MM.1S (cell line): ENCODE data around the gene ANKS1B.

Experiments used
- DNase-seq: peaks from one replicate; pipeline ENCODE4 v3.0.0-alpha.2; 2015
- H2AFZ ChIP-seq: fragments of 300-600 bp; sonication (generic); 2 replicates; pipeline ENCODE4 v1.6.0; 2016; ENCODE audit warnings: antibody characterized with exemption, low read length
- H3F3A ChIP-seq: fragments of 300-600 bp; sonication (generic); 2 replicates; pipeline ENCODE4 v1.6.1; 2016; ENCODE audit warnings: mild to moderate bottlenecking, antibody characterized with exemption, low read length, moderate library complexity, mixed read lengths; ENCODE audit not compliant: insufficient read depth
- H3K27ac ChIP-seq: fragments of 300-600 bp; sonication (generic); 2 replicates; pipeline ENCODE4 v1.5.1; 2016; ENCODE audit warnings: mild to moderate bottlenecking, low read length
- H3K27me3 ChIP-seq: fragments of 300-600 bp; sonication (generic); replicated peaks from 2 replicates; pipeline ENCODE4 v1.6.0; 2016; ENCODE audit warnings: low read length; ENCODE audit not compliant: insufficient read depth
- H3K36me3 ChIP-seq: fragments of 300-600 bp; sonication (generic); replicated peaks from 2 replicates; pipeline ENCODE4 v1.6.1; 2016; ENCODE audit warnings: mild to moderate bottlenecking, low read length, mixed read lengths; ENCODE audit not compliant: insufficient read depth
- H3K4me1 ChIP-seq: fragments of 300-600 bp; sonication (generic); 2 replicates; pipeline ENCODE4 v1.6.1; 2016; ENCODE audit warnings: low read length, mixed read lengths
- H3K4me2 ChIP-seq: fragments of 300-600 bp; sonication (generic); 2 replicates; pipeline ENCODE4 v1.6.0; 2016; ENCODE audit warnings: low read depth, low read length
- H3K4me3 ChIP-seq: fragments of 300-600 bp; sonication (generic); 2 replicates; pipeline ENCODE4 v1.5.1; 2016; ENCODE audit warnings: low read length, mixed read lengths
- H3K79me2 ChIP-seq: fragments of 300-600 bp; sonication (generic); 2 replicates; pipeline ENCODE4 v1.6.1; 2016; ENCODE audit warnings: mixed run types, low read length, mixed read lengths
- H3K9ac ChIP-seq: fragments of 300-600 bp; sonication (generic); 2 replicates; pipeline ENCODE4 v1.6.1; 2016; ENCODE audit warnings: low read length, mixed read lengths
- H3K9me2 ChIP-seq: fragments of 300-600 bp; sonication (generic); replicated peaks from 2 replicates; pipeline ENCODE4 v1.6.1; 2016; ENCODE audit warnings: mild to moderate bottlenecking, low read length, mixed read lengths; ENCODE audit not compliant: insufficient read depth
- H3K9me3 ChIP-seq: fragments of 300-600 bp; sonication (generic); replicated peaks from 2 replicates; pipeline ENCODE4 v1.6.1; 2016; ENCODE audit warnings: mild to moderate bottlenecking, low read length, mixed read lengths; ENCODE audit not compliant: insufficient read depth
- H4K20me1 ChIP-seq: fragments of 300-600 bp; sonication (generic); 2 replicates; pipeline ENCODE4 v1.6.1; 2016; ENCODE audit warnings: mild to moderate bottlenecking, low read length, moderate library complexity, mixed read lengths; ENCODE audit not compliant: insufficient read depth
- CTCF ChIP-seq: fragments of 300-600 bp; sonication (generic); IDR thresholded peaks from 2 replicates; pipeline ENCODE4 v1.5.1; 2016; ENCODE audit warnings: antibody characterized with exemption, low read length, mixed read lengths
- EZH2 ChIP-seq: fragments of 300-600 bp; sonication (generic); optimal IDR thresholded peaks from 2 replicates; pipeline ENCODE3; 2017; ENCODE audit warnings: low read depth, mild to moderate bottlenecking, antibody characterized with exemption, low read length, mixed read lengths
- EZH2phosphoT487 ChIP-seq: fragments of 300-600 bp; sonication (generic); IDR thresholded peaks from 2 replicates; pipeline ENCODE4 v1.6.1; 2018; ENCODE audit warnings: antibody characterized with exemption, low read length

Gene ANKS1B

GRCh38 chr12:99450036-99450630 is 534.6 kb downstream of the ANKS1B start:
- no peak overlapping the region for H3K4me3 ChIP-seq
- no peak for TF ChIP-seq EZH2phosphoT487
- TF ChIP-seq EZH2: no peak
- no peak for TF ChIP-seq CTCF
- no peaks in the 10 kb centered on the region for H3K36me3 ChIP-seq
- no peak overlapping the region for H3K27ac ChIP-seq
- no peak overlapping the region for H2AFZ ChIP-seq
- H3K9me3 ChIP-seq: no peaks in the 10 kb centered on the region
- no peaks in the 10 kb centered on the region for H3F3A ChIP-seq
- H3K27me3 ChIP-seq: no peaks in the 10 kb centered on the region
- no peak for DNase-seq
- no peaks in the 10 kb centered on the region for H4K20me1 ChIP-seq
- no peak overlapping the region for H3K4me2 ChIP-seq
- H3K9ac ChIP-seq: no peak overlapping the region
- H3K79me2 ChIP-seq: no peaks in the 10 kb centered on the region
- no peaks in the 10 kb centered on the region for H3K9me2 ChIP-seq
- H3K4me1 ChIP-seq: 0 out of 2 replicates have a peak, but pooled peaks cover 6% of the 10 kb centered on the region

GRCh38 chr12:99444859-99445316 is 539.8 kb downstream of the ANKS1B start:
- Histone ChIP-seq H3K4me2 (no peak overlapping the region), H3K79me2 (no peaks in the 10 kb centered on the region), H3K4me3 (no peak overlapping the region), H3K9ac (no peak overlapping the region), H3F3A (no peaks in the 10 kb centered on the region), H3K27ac (no peak overlapping the region), H4K20me1 (no peaks in the 10 kb centered on the region), H3K4me1 (no peaks in the 10 kb centered on the region), H3K27me3 (no peaks in the 10 kb centered on the region), H3K9me2 (no peaks in the 10 kb centered on the region), H2AFZ (no peak overlapping the region), H3K9me3 (no peaks in the 10 kb centered on the region), H3K36me3 (no peaks in the 10 kb centered on the region)
- DNase-seq: no peak
- no peak for TF ChIP-seq EZH2phosphoT487

- H3K9me3 ChIP-seq: no peaks in the 10 kb centered on the region
- H2AFZ ChIP-seq: no peak overlapping the region
- no peak overlapping the region for H3K9ac ChIP-seq
- H3K4me1 ChIP-seq: no peaks in the 10 kb centered on the region
- no peak overlapping the region for H3K4me2 ChIP-seq
- TF ChIP-seq EZH2 (no peak), EZH2phosphoT487 (no peak), CTCF (no peak)
- DNase-seq: no peak
- no peak overlapping the region for H3K27ac ChIP-seq
- no peaks in the 10 kb centered on the region for H4K20me1 ChIP-seq
- H3K4me3 ChIP-seq: no peak overlapping the region
- H3K79me2 ChIP-seq: no peaks in the 10 kb centered on the region
- H3K36me3 ChIP-seq: no peaks in the 10 kb centered on the region
- no peaks in the 10 kb centered on the region for H3K27me3 ChIP-seq
- H3K9me2 ChIP-seq: no peaks in the 10 kb centered on the region
- no peaks in the 10 kb centered on the region for H3F3A ChIP-seq
Observed at GRCh38 chr12:99442758-99443157, 542.0 kb downstream of the ANKS1B start.

- H3K27ac ChIP-seq: no peak overlapping the region
- TF ChIP-seq EZH2phosphoT487: no peak
- no peak for TF ChIP-seq CTCF
- no peak for TF ChIP-seq EZH2
- no peak overlapping the region for H3K4me2 ChIP-seq
- H3K79me2 ChIP-seq: no peaks in the 10 kb centered on the region
- H3K36me3 ChIP-seq: no peaks in the 10 kb centered on the region
- DNase-seq: no peak
- no peaks in the 10 kb centered on the region for H3K27me3 ChIP-seq
- H3F3A ChIP-seq: no peaks in the 10 kb centered on the region
- H3K4me3 ChIP-seq: no peak overlapping the region
- no peaks in the 10 kb centered on the region for H3K9me2 ChIP-seq
- H3K4me1 ChIP-seq: no peaks in the 10 kb centered on the region
- no peak overlapping the region for H2AFZ ChIP-seq
- H3K9ac ChIP-seq: no peak overlapping the region
- no peaks in the 10 kb centered on the region for H4K20me1 ChIP-seq
- H3K9me3 ChIP-seq: no peaks in the 10 kb centered on the region
Observed at GRCh38 chr12:99439399-99439798, 545.3 kb downstream of the ANKS1B start.
